ENCODE data around the gene OR2F1. TPM values are rescaled to one million over a fixed set of nuclear protein-coding genes. Genes with fewer than 3 reads are reported as not detected.

The OR2F1 gene
- not detected in 2 replicates for total RNA-seq

GRCh38 chr7:143954544-143954943, at the start of gene OR2F1:
OR2F1 (plus strand) TSS chr7:143954844; CDS start chr7:143959971, 5,127 bp downstream.

GRCh38 chr7:143934526-143935325, 19.9 kb upstream of the OR2F1 start, which contains the start of gene OR2F2:
OR2F2 (plus strand) TSS chr7:143935233; CDS start chr7:143935233, 0 bp downstream.

GRCh38 chr7:144000020-144000419, 45.4 kb downstream of the OR2F1 start, which contains the start of gene OR6B1:
OR6B1 (plus strand) TSS chr7:144000320; CDS start chr7:144003997, 3,677 bp downstream.

Other genes with a start within 250 kb of the OR2F1 start
- 0.28 and 0.55 TPM in 2 replicates for gene CTAGE6, start 197.1 kb upstream of the OR2F1 start, total RNA-seq
- gene TCAF1, start 52.7 kb upstream of the OR2F1 start, total RNA-seq: 51.2 and 66.3 TPM in 2 replicates
- gene OR2F2, start 19.6 kb upstream of the OR2F1 start, total RNA-seq: not detected in 2 replicates
- not detected in 2 replicates for gene OR6B1, start 45.5 kb downstream of the OR2F1 start, total RNA-seq
- gene OR2A5, start 94.1 kb downstream of the OR2F1 start, total RNA-seq: not detected in 2 replicates
- not detected in 2 replicates for gene OR2A25, start 115.0 kb downstream of the OR2F1 start, total RNA-seq
- not detected in 2 replicates for gene OR2A12, start 131.4 kb downstream of the OR2F1 start, total RNA-seq
- not detected in 2 replicates for gene OR2A2, start 154.7 kb downstream of the OR2F1 start, total RNA-seq
- gene OR2A14, start 168.3 kb downstream of the OR2F1 start, total RNA-seq: not detected in 2 replicates
- 0.14 and 0.28 TPM in 2 replicates for gene CTAGE4, start 228.6 kb downstream of the OR2F1 start, total RNA-seq
- 0.55 and 1.3 TPM in 2 replicates for gene ARHGEF35, start 241.0 kb downstream of the OR2F1 start, total RNA-seq

Data from smooth muscle cell of bladder (primary cell).